NCI-H2107 treated with DMSO at 0.1 percent for 48 hours (cell line): ENCODE data around the gene COTL1.
"Not testable (repeated sequence)": the region's sequence is repeated elsewhere in the genome, so short reads cannot be mapped to it uniquely, and the experiment has no call there.

Experiments
- DNase-seq: peaks from one replicate; lab custom pipeline; 2025; ENCODE audit not compliant: unreplicated experiment; lab: John Stamatoyannopoulos, UW

The COTL1 gene

DNA sequence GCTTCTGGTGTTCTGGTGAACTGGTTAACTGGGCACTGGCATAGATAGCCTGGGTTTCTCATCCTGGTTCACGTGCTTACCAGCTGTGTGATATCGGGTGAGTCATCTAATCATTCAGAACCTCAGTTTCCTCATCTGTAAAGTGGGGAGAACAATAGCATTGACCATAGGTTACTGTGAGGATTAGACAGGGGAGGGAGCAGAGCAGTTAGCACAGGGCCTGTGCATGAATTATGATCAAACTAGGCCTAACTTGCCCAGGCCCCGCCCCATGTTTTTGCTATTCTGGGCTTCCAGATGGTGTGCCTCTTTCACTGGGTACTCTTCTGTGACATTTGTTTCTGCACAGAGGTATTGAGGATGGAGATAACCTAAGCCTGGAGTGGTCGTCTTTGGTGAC is 25.8 kb upstream of the COTL1 start:
- no peak for DNase-seq

DNA sequence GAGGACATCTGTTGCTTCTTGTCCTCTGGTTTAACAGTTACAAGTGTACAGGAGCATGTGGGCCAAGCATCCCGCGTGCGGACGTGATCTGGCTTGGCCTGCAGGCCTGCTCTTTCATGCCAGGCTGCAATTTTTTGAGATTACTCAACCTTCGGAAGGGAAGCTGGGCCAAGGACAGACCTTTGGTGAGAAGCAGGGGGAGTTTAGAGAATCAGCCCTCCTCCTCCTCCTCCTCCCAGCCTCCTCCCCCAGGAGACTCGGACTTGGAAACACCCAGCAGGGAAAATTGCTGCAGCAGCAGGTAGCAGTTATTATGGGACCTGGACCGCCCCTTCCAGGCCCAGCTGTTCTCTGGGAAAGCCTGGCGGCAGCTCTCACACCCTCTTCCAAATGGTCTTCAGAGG is 25.3 kb upstream of the COTL1 start:
- peak; percentile 22 for DNase-seq

DNA sequence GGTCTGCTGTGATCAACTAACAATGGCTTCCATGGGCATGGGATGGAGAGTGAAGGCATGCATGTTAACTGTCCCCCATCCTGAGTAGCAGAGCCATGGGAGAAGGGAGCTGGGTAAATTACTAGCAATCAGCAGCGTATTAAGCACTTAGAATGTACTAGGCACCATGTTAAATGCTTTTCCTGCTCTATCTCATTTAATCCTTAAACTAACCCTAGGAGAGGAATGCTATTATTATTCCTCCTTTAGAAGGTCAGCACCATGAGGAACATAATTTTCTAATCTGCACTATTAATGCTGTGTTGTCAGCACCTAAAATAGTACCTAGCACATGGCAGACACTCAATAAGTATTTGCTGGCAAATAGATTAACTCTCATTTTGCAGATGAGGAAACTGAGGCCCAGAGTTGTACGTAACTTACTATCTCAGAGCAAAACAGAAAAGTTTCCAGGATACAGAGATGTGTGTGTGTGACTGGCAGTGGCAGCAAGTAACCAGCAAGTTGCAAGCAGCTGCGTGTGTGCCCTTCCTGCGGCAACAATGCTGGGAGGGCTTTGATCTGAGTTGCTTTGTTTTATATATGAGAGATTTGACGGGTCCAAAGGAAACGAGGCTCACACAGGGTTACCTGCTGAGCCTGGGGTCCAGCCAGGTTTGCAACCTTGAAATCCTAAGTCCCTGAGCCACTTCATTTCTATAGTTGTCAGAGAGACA is 23.9 kb upstream of the COTL1 start:
- no peak for DNase-seq

DNA sequence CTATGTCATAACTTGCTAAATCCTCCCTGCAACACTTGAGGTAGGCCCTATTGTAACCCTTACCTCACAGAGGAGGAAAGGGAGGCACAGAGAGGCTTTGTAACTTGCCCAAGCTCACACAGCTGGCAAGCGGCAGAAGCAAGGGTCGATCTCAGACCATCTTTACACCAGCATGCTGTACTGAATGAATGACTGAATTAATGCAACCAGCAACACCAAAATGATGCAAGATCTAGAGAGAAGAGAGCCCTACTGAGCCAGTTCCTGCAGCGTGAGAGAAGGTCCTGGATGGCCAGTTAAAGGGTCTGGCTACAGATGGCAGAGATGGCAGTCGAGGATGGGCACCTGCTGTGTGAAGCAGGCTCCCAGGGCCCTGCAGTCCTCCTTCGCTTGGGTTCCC is 22.3 kb upstream of the COTL1 start:
- DNase-seq, result no peak

DNA sequence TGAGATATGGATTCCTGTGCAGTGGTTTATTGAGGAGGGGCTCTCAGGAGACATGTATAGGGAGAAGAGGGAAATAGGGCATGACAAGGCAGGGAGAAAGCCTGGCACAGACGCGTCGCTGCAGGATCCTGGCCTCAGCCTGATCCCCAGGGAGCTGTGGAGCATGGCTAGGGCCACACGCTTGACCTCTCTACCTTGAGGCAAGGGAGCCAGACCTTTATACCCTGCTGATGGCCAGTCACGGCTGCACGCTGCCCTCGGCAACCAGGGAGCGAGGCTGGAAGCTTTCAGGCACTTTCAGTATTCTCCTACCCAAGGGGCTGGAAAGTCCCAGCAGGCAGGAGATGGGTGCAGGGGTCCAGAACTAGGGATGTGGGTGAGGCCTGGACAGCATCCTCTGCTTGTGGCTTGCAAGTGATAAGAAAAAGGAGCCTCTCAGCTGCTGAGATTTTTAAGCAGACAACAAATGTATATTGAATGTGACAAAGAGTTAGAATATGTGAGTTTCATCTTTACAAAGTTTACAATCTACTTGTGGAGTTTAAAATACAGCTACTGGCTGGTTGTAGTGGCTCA is 20.4 kb upstream of the COTL1 start:
- no peak for DNase-seq

DNA sequence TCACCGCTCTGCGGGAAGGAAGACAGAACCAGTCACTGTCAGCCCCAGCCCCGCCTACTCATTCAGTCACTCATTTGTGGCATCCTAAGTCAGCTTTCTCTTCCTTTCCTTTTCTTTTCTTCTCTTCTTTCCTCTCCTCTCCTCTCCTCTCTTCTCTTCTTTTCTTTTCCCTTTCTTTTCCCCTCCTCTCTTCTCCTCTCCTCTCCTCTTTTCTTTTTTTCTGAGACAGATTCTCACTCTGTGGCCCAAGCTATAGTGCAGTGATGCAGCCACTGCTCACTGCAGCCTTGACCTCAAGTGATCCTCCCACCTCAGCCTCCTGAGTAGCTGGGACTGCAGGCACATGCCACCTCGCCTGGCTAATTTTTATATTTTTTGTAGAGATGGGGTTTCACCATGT is 19.8 kb upstream of the COTL1 start:
- DNase-seq, result no peak

DNA sequence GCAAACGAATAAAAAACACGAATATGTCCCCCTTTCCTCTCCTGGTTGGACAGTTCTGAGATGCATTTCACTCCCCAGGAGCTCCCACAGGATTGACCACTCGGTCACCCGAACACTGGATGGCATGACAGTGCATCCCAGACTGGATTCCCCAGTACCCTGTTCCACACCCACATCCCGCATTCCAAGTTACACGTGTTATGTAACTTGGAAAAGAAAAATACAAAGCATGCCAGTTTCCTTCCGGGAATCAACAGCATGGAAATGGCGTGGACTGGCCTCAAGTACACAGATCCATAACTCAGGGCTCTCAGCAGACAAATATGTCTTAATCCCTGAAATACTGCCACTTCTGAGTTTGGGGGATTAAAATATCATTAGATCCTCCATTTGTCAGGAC is 17.8 kb upstream of the COTL1 start:
- no peak for DNase-seq

DNA sequence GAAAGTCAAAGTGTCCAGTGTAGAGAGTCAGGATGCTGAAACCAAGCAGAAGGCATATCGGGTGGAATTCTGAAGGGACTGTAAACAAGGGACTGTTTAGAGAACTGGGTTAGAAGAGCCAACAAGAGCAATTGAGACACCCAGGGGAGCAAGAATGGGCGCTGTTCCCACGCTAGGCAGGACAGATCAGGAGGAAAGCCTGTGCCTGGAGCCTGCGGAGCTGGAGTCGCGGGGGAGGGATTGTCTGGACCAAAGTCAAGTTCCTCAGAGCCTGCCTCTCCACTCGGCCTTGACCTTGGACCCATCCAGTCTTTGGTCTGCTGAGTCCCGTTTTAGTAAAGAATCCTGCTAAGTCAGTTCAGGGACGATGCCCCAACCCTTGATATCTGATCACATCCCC is 15.7 kb upstream of the COTL1 start:
- peak; percentile 82 for DNase-seq

DNA sequence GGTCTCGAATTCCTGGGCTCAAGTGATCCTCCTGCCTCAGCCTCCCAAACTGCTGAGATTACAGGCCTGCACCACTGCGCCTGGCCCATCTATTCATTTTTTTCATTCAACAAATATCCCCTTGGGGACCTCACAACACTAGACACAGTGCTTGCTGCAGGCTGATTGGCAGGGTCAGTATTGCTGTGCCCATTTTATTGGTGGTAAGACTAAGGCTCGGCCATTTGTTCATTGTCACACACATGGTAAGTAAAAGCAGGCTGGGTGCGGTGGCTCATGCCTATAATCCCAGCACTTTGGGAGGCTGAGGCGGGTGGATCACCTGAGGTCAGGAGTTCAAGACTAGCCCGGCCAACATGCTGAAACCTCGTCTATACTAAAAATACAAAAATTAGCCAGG is 15.0 kb upstream of the COTL1 start:
- not testable (repeated sequence) for DNase-seq

DNA sequence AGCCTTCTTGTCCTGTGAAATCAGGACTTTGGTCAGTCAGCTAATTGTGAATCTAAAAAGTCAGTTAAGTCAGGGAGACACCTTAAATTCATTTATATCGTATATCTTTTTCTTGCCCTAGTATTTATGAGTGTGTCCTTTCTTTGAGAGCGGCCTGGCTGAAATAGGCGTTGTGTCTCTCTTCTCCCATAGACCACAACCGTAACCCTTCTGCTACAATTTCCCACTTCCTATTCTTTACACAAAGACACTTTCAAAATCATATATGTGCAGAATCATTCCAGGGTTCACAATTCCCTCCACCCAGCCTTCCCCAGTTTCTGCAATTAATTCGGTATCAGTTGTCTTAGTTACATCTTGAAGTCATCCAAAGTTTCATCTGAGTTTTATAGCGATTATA is 14.0 kb upstream of the COTL1 start:
- DNase-seq, result no peak

DNA sequence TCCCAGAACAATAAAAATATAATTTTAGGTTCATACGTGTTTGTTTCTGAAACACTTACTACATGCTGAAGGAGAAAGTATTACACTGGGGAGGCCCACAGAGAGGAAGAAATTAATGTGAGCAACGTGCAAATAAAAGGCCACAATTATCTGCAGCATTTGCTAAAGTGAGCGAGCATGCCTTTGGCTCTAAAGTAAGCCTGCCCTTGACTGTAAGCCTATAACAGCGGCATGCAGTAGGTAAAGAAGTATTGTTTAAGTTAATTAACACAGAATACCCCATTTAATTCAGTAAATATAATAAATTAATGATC is 13.2 kb upstream of the COTL1 start:
- DNase-seq, result no peak

DNA sequence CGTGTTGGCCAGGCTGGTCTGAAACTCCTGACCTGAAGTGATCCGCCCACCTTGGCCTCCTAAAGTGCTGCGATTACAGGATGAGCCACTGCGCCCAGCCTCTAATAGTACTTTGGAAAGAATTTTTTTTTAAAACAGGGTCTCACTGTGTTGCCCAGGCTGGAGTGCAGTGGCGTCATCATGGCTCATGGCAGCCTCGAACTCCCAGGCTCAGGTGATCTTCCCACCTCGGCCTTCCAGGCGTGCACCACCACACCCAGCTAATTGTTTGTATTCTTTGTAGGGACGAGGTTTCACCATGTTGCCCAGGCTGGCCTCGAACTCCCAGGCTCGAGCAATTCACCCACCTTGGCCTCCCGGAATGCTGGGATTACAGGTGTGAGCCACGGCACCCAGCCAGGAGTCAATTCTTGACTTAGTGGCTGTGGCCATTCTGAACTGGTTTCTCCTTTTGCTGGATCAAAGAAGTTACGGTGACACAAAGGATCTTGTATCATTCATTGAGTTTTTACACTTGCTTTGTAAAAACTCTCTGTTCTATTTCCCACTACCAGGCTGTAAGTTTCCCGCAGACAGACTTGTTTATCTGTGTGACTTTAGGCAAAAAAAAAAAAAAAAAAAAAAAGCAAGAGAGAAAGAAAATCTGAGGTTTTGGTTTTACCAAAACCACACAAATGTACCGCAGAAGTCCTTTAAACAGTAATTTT is 12.7 kb upstream of the COTL1 start:
- no peak for DNase-seq

DNA sequence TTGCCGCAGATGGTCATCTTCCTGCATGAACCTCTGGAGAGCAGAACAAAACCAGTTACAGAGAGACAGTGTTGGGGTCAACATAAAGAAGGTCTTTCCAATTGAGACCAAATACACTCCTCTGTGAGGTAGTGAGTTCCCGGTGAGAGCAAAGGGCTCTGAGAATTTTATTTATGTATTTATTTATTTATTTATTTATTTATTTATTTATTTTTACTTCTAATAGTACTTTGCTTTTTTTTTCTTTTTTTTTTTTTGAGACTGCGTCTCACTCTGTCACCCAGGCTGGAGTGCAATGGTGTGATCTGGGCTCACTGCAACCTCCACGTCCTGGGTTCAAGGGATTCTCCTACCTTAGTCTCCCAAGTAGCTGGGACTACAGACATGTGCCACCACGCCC is 12.1 kb upstream of the COTL1 start:
- no peak for DNase-seq

DNA sequence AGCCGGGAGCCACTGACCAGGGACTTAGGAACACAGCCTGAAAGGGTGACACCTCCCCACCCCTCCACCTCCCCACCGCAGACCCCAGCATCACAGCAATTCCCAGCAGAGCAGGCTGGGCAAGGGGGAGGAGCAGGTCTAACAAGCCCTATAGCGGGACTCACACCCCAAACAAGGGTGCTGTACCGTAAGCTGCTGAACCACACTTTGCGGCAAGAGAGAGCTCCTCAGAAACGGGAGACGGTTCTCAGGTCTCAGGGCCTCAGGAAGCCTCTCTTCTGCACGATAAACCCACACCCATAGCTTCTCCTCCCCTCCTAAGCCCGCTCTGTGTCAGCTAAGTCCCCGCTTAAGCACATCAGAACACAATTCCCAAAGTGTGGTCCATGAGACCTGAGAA is 11.7 kb upstream of the COTL1 start:
- no peak for DNase-seq

DNA sequence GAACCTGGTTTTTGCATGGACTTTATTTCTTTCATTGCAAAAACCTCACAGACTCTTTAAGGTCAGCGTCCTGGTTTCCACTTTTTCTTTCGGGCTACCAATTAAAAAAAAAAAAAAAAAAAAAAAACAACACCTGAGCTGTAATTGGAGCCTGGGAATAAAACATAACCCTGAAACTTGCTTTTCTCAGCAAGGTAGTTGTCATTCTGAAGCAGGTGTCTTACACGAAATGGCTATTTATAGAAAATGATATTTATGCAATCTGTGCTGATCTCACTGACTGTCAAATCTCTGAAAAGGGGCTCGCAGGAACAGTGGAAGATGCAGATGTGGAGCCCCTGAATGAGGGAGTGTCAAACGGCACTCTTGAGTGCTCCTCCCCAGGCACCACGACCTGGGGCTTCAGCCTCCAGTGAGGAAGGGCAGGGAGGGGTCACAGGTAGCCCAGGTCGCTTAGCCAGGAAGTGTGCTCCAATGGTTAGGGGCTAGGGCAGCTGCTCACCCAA is 10.4 kb upstream of the COTL1 start:
- no peak for DNase-seq

DNA sequence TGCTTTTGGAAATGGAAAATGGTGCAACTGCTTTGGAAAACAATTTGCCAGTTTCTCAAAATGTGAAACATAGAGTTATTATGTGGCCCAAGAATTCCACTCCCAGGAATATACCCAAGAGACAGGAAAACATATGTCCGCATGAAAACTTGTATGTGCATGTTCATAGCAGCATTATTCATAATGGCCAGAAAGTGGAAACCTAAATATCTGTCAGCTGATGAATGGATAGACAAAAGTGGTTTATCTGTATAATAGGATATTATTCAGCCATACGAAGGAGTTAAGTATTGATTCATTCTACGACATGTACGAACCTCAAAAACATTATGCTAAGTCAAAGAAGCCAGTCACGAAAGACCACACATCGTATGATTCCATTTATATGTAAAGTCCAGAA is 7.7 kb upstream of the COTL1 start:
- DNase-seq, result no peak

DNA sequence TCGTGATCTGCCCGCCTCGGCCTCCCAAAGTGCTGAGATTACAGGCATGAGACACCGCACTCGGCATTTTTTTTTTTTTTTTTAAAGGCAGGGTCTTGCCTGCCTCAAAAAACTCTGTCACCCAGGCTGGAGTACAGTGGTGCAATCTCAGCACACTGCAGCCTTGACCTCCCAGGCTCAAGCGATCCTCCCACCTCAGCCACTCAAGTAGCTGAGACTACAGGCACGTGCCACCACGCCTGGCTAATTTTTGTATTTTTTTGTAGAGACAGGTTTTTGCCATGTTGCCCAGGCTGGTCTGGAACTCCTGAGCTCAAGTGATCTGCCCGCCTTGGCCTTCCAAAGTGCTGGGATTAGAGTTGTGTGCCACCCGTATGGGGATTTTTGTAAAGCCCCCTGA is 3.0 kb upstream of the COTL1 start:
- not testable (repeated sequence) for DNase-seq

DNA sequence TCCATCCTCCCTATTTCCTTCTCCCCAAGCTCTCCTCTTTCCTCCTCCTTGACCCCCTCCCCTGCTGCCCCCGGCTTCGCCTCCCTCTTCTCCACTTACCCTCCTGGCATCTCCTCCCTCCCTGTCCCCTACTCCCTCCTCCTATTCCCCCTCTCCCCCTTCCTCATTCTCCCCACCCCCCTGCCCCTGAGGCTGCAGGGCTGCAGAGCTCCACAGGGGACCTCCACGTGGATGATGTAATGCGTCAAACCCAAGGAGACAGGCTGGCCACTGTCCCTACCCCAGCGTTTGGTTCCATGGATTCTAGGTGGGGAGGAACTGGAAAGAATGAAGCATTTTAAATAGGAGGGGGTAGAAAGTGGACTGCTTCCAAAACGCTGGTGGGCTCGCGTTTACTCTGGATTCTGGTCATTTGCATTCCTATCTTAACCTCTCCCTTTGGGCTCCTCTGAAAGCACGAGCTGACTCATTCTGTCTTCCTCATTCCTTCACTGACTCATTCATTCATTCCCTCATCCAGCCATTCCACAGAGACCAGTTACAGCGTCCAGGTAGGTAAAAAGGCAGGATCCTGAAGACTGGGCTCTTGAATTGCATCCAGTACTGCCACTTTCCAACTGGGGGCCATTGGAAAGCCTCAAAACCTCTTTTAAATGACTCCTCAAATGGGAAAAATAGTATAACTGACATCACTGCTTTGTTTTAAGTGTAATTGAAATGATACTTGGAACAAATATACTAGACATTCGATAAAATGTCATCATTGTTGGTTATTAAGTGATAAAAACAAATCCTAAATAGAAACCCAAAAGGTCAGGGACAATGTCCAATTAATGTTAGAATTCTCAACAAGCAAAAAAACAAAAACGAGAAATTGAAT is 943 bp upstream of the COTL1 start:
- DNase-seq, result no peak

DNA sequence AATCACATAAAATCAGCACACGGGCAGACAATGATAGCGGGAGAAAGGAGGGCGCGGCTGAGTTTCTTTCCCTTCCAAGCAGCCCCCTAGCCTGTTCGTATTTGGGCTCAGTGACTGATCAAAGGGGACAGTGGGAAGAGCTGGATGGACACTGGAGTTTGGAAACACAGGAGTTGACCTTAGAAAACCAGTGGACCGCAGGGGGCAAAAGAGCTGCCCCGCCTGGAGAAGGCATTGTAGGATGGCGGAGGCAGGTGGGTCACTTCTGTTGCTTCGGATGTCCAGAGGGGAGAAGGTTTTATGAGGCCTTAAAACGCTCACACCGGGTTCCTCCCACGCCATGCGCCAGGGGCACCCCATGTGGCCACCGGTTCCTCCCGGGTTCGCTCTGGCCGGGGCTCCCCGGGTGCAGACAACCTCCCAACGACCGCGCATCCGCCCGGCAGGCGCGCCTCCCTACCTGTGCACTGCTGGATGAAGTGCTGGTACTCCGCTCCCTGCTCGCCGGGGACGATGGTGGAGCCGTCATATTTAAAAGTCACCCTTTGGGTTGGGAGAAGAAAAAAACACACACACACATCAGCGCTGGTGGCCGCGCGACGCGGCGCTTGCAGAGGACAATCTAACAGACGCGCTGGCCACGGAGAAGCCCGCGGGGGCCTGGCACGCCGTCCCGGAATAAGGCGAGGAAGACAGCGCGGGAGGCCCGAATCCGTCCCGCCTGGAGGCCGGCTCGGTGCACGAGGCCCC is 662 bp downstream of the COTL1 start:
- no peak for DNase-seq

DNA sequence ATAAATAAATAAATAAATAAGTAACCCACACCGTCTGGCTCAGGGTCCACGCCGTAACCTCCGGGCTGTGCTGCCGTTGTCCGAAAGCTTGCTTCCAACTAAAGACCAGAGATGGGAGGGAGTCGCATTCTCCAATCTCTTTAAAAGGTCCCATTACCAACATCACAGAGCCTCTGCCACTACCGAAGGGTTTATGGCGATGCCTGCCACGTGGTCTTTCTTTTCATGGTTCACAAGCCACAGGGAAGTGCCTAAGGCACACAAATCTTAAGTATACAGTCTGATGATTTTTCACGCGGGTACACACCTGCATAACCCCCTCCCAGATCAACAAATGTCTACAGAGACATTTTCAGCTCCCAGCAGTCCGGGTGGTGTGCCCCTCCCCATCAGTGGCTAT is 1.4 kb downstream of the COTL1 start:
- DNase-seq, result no peak
